SK-N-SH treated with all-trans-retinoic acid at 6 μM for 48 hours (cell line): ENCODE data around the gene TTLL10.

ENCODE experiments used
- ATAC-seq: fragments of 200-7000 bp; cut with Tn5 transposase; 3 replicates; pipeline ENCODE4 v1.9.1; 2020; ENCODE audit warnings: mild to moderate bottlenecking, moderate library complexity
- ARNTL ChIP-seq: fragments of 450-650 bp; formaldehyde crosslinking; IDR thresholded peaks from 2 replicates; pipeline ENCODE4 v1.5.0; 2020; ENCODE audit warnings: low read depth, mild to moderate bottlenecking, moderate library complexity, borderline replicate concordance
- BACH2 ChIP-seq: fragments of 250-450 bp; sonication (Bioruptor Pico); IDR thresholded peaks from 2 replicates; pipeline ENCODE4 v1.9.0; 2021; ENCODE audit warnings: mild to moderate bottlenecking, borderline replicate concordance
- CSDC2 ChIP-seq: fragments of 250-450 bp; sonication (Bioruptor Pico); IDR thresholded peaks from 2 replicates; pipeline ENCODE4 v1.5.0; 2020; ENCODE audit warnings: mild to moderate bottlenecking, moderate library complexity
- ESRRG ChIP-seq: fragments of 250-450 bp; sonication (Bioruptor Pico); IDR thresholded peaks from 2 replicates; pipeline ENCODE4 v1.6.1; 2021; ENCODE audit warnings: mild to moderate bottlenecking
- GLIS3 ChIP-seq: fragments of 250-450 bp; sonication (Bioruptor Pico); IDR thresholded peaks from 2 replicates; pipeline ENCODE4 v1.5.0; 2020; ENCODE audit warnings: mild to moderate bottlenecking, moderate library complexity
- ISL1 ChIP-seq: fragments of 250-450 bp; sonication (Bioruptor Pico); IDR thresholded peaks from 2 replicates; pipeline ENCODE4 v2.1.2; 2022; ENCODE audit warnings: mild to moderate bottlenecking, moderate library complexity
- PATZ1 ChIP-seq: fragments of 250-450 bp; sonication (Bioruptor Pico); IDR thresholded peaks from 2 replicates; pipeline ENCODE4 v1.8.0; 2020; ENCODE audit warnings: mild to moderate bottlenecking, moderate library complexity, borderline replicate concordance
- POU6F1 ChIP-seq: fragments of 250-450 bp; sonication (Bioruptor Pico); IDR thresholded peaks from 2 replicates; pipeline ENCODE4 v1.8.0; 2021; ENCODE audit warnings: low read depth, mild to moderate bottlenecking, moderate library complexity, borderline replicate concordance
- PPARA ChIP-seq: fragments of 250-450 bp; sonication (Bioruptor Pico); IDR thresholded peaks from 2 replicates; pipeline ENCODE4 v1.5.0; 2020; ENCODE audit warnings: mild to moderate bottlenecking, borderline replicate concordance
- RARB ChIP-seq: fragments of 250-450 bp; sonication (Bioruptor Pico); IDR thresholded peaks from 2 replicates; pipeline ENCODE4 v1.8.0; 2021; ENCODE audit warnings: mild to moderate bottlenecking, moderate library complexity
- TCF4 ChIP-seq: fragments of 250-450 bp; sonication (Bioruptor Pico); IDR thresholded peaks from 2 replicates; pipeline ENCODE4 v1.8.0; 2021; ENCODE audit warnings: mild to moderate bottlenecking, moderate library complexity, borderline replicate concordance
- TOX ChIP-seq: fragments of 250-450 bp; sonication (Bioruptor Pico); IDR thresholded peaks from 2 replicates; pipeline ENCODE4 v1.8.0; 2021; ENCODE audit warnings: mild to moderate bottlenecking, moderate library complexity, borderline replicate concordance
- ZC3H10 ChIP-seq: fragments of 250-450 bp; sonication (Bioruptor Pico); IDR thresholded peaks from 2 replicates; pipeline ENCODE4 v1.5.1; 2021; ENCODE audit warnings: mild to moderate bottlenecking, moderate library complexity
- ZFP3 ChIP-seq: fragments of 250-450 bp; sonication (Bioruptor Pico); IDR thresholded peaks from 2 replicates; pipeline ENCODE4 v1.5.0; 2020; ENCODE audit warnings: mild to moderate bottlenecking, moderate library complexity
- ZFP30 ChIP-seq: fragments of 450-650 bp; formaldehyde crosslinking; IDR thresholded peaks from 2 replicates; pipeline ENCODE4 v1.5.0; 2022; ENCODE audit warnings: mild to moderate bottlenecking, moderate library complexity
- ZNF565 ChIP-seq: fragments of 450-650 bp; formaldehyde crosslinking; conservative IDR thresholded peaks from 2 replicates; pipeline ENCODE4 v1.5.0; 2020; ENCODE audit warnings: low read depth, mild to moderate bottlenecking, moderate library complexity
- ZNF70 ChIP-seq: fragments of 450-650 bp; formaldehyde crosslinking; IDR thresholded peaks from 2 replicates; pipeline ENCODE4 v1.5.0; 2020; ENCODE audit warnings: mild to moderate bottlenecking, moderate library complexity
- ZNF8 ChIP-seq: fragments of 450-650 bp; formaldehyde crosslinking; IDR thresholded peaks from 2 replicates; pipeline ENCODE4 v1.5.0; 2020; ENCODE audit warnings: mild to moderate bottlenecking, moderate library complexity
- TF ChIP-seq, protein P1 (sequence below): fragments of 250-450 bp; sonication (Bioruptor Pico); IDR thresholded peaks from 2 replicates; pipeline ENCODE4 v1.5.1; 2021; ENCODE audit warnings: mild to moderate bottlenecking, moderate library complexity
- TF ChIP-seq, protein P2 (sequence below): fragments of 250-450 bp; sonication (Bioruptor Pico); IDR thresholded peaks from 2 replicates; pipeline ENCODE4 v1.5.1; 2020; ENCODE audit warnings: low read depth, mild to moderate bottlenecking, moderate library complexity
- TF ChIP-seq, protein P3 (sequence below): fragments of 250-450 bp; sonication (Bioruptor Pico); IDR thresholded peaks from 2 replicates; pipeline ENCODE4 v1.5.0; 2020; ENCODE audit warnings: mild to moderate bottlenecking, moderate library complexity

The TTLL10 gene

GRCh38 chr1:1225238-1225845, 51.7 kb downstream of the TTLL10 start:
- ATAC-seq = no peak
- TF ChIP-seq ZNF70 (CRISPR knock-in tag) (no peak), ISL1 (CRISPR knock-in tag) (no peak)
- TF ChIP-seq, protein P1, sequence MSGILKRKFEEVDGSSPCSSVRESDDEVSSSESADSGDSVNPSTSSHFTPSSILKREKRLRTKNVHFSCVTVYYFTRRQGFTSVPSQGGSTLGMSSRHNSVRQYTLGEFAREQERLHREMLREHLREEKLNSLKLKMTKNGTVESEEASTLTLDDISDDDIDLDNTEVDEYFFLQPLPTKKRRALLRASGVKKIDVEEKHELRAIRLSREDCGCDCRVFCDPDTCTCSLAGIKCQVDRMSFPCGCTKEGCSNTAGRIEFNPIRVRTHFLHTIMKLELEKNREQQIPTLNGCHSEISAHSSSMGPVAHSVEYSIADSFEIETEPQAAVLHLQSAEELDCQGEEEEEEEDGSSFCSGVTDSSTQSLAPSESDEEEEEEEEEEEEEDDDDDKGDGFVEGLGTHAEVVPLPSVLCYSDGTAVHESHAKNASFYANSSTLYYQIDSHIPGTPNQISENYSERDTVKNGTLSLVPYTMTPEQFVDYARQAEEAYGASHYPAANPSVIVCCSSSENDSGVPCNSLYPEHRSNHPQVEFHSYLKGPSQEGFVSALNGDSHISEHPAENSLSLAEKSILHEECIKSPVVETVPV (CRISPR knock-in tag) = no peak

GRCh38 chr1:1225913-1226312, 52.2 kb downstream of the TTLL10 start:
- TF ChIP-seq PPARA (CRISPR knock-in tag) (no peak), ZC3H10 (CRISPR knock-in tag) (no peak), RARB (no peak), TCF4 (no peak), TOX (no peak), POU6F1 (CRISPR knock-in tag) (no peak), ZFP3 (CRISPR knock-in tag) (no peak), GLIS3 (CRISPR knock-in tag) (no peak), ESRRG (CRISPR knock-in tag) (no peak), ARNTL (CRISPR knock-in tag) (no peak), ZNF70 (CRISPR knock-in tag) (no peak)

GRCh38 chr1:1226566-1227362, 53.1 kb downstream of the TTLL10 start:
- no peak for ATAC-seq
- TF ChIP-seq ZNF8 (CRISPR knock-in tag) (no peak), ARNTL (CRISPR knock-in tag) (no peak), ZNF70 (CRISPR knock-in tag) (no peak), ISL1 (CRISPR knock-in tag) (no peak), GLIS3 (CRISPR knock-in tag) (no peak), ESRRG (CRISPR knock-in tag) (no peak), BACH2 (no peak), CSDC2 (no peak), TOX (no peak), TCF4 (no peak), ZFP30 (CRISPR knock-in tag) (no peak), PPARA (CRISPR knock-in tag) (no peak), PATZ1 (CRISPR knock-in tag) (no peak), ZFP3 (CRISPR knock-in tag) (no peak), POU6F1 (CRISPR knock-in tag) (no peak), ZNF565 (CRISPR knock-in tag) (no peak), RARB (no peak)
- TF ChIP-seq, protein P2, sequence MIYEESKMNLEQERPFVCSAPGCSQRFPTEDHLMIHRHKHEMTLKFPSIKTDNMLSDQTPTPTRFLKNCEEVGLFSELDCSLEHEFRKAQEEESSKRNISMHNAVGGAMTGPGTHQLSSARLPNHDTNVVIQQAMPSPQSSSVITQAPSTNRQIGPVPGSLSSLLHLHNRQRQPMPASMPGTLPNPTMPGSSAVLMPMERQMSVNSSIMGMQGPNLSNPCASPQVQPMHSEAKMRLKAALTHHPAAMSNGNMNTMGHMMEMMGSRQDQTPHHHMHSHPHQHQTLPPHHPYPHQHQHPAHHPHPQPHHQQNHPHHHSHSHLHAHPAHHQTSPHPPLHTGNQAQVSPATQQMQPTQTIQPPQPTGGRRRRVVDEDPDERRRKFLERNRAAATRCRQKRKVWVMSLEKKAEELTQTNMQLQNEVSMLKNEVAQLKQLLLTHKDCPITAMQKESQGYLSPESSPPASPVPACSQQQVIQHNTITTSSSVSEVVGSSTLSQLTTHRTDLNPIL (CRISPR knock-in tag) = no peak
- TF ChIP-seq, protein P3, sequence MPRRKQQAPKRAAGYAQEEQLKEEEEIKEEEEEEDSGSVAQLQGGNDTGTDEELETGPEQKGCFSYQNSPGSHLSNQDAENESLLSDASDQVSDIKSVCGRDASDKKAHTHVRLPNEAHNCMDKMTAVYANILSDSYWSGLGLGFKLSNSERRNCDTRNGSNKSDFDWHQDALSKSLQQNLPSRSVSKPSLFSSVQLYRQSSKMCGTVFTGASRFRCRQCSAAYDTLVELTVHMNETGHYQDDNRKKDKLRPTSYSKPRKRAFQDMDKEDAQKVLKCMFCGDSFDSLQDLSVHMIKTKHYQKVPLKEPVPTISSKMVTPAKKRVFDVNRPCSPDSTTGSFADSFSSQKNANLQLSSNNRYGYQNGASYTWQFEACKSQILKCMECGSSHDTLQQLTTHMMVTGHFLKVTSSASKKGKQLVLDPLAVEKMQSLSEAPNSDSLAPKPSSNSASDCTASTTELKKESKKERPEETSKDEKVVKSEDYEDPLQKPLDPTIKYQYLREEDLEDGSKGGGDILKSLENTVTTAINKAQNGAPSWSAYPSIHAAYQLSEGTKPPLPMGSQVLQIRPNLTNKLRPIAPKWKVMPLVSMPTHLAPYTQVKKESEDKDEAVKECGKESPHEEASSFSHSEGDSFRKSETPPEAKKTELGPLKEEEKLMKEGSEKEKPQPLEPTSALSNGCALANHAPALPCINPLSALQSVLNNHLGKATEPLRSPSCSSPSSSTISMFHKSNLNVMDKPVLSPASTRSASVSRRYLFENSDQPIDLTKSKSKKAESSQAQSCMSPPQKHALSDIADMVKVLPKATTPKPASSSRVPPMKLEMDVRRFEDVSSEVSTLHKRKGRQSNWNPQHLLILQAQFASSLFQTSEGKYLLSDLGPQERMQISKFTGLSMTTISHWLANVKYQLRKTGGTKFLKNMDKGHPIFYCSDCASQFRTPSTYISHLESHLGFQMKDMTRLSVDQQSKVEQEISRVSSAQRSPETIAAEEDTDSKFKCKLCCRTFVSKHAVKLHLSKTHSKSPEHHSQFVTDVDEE (CRISPR knock-in tag) = no peak
- TF ChIP-seq, protein P1 (CRISPR knock-in tag) = no peak

More at GRCh38 chr1:1225913-1226312, 52.2 kb downstream of the TTLL10 start:
- ATAC-seq = no peak
